GM12878 (cell line): Measurements from ENCODE around the gene SPOCK1.

ENCODE experiments used
- CREB1 ChIP-seq: IDR thresholded peaks from 2 replicates; pipeline ENCODE4 v1.6.1; 2012; ENCODE audit warnings: low read depth, mild to moderate bottlenecking, inconsistent platforms
- EP300 ChIP-seq, 2 experiments: fragments of 150-350 bp in 1 of 2; IDR thresholded peaks; 2 replicates each; pipeline ENCODE4 v1.6.1; 2011 to 2012; ENCODE audit warnings: low read depth in 2 of 2, low read length in 2 of 2, borderline replicate concordance in 1 of 2, improper control_type of control experiment in 1 of 2, inconsistent platforms in 1 of 2; ENCODE audit not compliant: control insufficient read depth in 1 of 2
- SUPT20H ChIP-seq: IDR thresholded peaks from 2 replicates; pipeline ENCODE4 v1.6.1; 2011; ENCODE audit warnings: low read depth, mild to moderate bottlenecking, low read length, moderate library complexity, borderline replicate concordance; ENCODE audit not compliant: control insufficient read depth
- TAF1 ChIP-seq: IDR thresholded peaks from 2 replicates; pipeline ENCODE4 v1.6.1; 2011; ENCODE audit warnings: mild to moderate bottlenecking, low read depth, low read length, borderline replicate concordance
- ZNF207 ChIP-seq: fragments of 450-650 bp; IDR thresholded peaks from 2 replicates; pipeline ENCODE4 v1.6.1; 2014; ENCODE audit warnings: antibody characterized with exemption, mild to moderate bottlenecking, borderline replicate concordance
- ZSCAN29 ChIP-seq: fragments of 450-650 bp; IDR thresholded peaks from 2 replicates; pipeline ENCODE4 v1.6.1; 2017; ENCODE audit warnings: mild to moderate bottlenecking, moderate library complexity
- TF ChIP-seq, protein P1 (sequence below), 3 experiments: IDR thresholded peaks in 2 of 3; conservative IDR thresholded peaks in 1 of 3; 2 replicates each; pipeline ENCODE4 v1.5.1; 2011; ENCODE audit warnings: low read depth in 3 of 3, low read length in 3 of 3, mild to moderate bottlenecking in 3 of 3, control low read depth in 2 of 3, moderate library complexity in 2 of 3, inconsistent platforms in 1 of 3, mixed read lengths in 1 of 3; ENCODE audit not compliant: control insufficient read depth in 2 of 3, insufficient read depth in 1 of 3; ENCODE audit errors: extremely low read depth in 1 of 3
- TF ChIP-seq, protein P2 (sequence below): IDR thresholded peaks from 2 replicates; pipeline ENCODE4 v1.6.1; 2011; ENCODE audit warnings: borderline replicate concordance, low read depth, mild to moderate bottlenecking, moderate library complexity, mixed read lengths, low read length; ENCODE audit not compliant: insufficient read depth; ENCODE audit errors: extremely low read length
- TF ChIP-seq, protein P3 (sequence below): fragments of 450-650 bp; formaldehyde crosslinking; IDR thresholded peaks from 2 replicates; pipeline ENCODE4 v1.4.0; 2020; ENCODE audit warnings: mild to moderate bottlenecking, moderate library complexity
- TF ChIP-seq, protein P4 (sequence below): IDR thresholded peaks from 2 replicates; pipeline ENCODE4 v1.6.1; 2012; ENCODE audit warnings: mild to moderate bottlenecking, low read depth, low read length
- TF ChIP-seq, protein P5 (sequence below): IDR thresholded peaks from 2 replicates; pipeline ENCODE4 v1.6.1; 2012; ENCODE audit warnings: improper control_type of control experiment, low read depth, low read length; ENCODE audit not compliant: insufficient replicate concordance

DNA sequence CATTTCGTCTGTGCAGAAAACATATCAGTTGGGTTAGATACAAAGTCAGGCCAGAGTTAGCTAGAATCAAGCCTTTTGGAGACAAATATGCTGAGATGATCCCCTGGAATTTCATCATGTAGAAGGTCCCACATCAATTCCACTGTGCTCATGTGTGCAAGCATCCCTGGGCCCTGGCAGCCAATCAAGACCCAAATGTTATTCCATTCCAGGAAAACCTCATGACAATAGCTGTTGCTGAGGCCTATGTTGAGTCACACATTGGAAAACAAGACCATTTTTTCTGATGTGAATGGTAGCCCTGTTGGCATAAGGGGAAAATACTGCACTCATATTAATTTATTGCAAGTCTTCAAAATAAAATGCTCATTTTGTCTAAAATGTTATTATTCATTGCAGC lies 11.5 kb downstream of the SPOCK1 start:
- TF ChIP-seq ZSCAN29 (no peak), EP300 (IDR thresholded peaks at IDR 0.05; ENCODE audit: borderline replicate concordance in 1 of 2, control insufficient read depth in 1 of 2, low read depth in 2 of 2, low read length in 2 of 2) (no peak), TAF1 (no peak), SUPT20H (no peak), CREB1 (no peak), ZNF207 (no peak)
- TF ChIP-seq, protein P1, sequence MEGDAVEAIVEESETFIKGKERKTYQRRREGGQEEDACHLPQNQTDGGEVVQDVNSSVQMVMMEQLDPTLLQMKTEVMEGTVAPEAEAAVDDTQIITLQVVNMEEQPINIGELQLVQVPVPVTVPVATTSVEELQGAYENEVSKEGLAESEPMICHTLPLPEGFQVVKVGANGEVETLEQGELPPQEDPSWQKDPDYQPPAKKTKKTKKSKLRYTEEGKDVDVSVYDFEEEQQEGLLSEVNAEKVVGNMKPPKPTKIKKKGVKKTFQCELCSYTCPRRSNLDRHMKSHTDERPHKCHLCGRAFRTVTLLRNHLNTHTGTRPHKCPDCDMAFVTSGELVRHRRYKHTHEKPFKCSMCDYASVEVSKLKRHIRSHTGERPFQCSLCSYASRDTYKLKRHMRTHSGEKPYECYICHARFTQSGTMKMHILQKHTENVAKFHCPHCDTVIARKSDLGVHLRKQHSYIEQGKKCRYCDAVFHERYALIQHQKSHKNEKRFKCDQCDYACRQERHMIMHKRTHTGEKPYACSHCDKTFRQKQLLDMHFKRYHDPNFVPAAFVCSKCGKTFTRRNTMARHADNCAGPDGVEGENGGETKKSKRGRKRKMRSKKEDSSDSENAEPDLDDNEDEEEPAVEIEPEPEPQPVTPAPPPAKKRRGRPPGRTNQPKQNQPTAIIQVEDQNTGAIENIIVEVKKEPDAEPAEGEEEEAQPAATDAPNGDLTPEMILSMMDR (IDR thresholded peaks at IDR 0.05 in 2 of 3, conservative IDR thresholded peaks at IDR 0.05 in 1 of 3; ENCODE audit: control insufficient read depth in 2 of 3, extremely low read depth in 1 of 3, insufficient read depth in 1 of 3, low read depth in 3 of 3, low read length in 3 of 3) = no peak
- TF ChIP-seq, protein P2, sequence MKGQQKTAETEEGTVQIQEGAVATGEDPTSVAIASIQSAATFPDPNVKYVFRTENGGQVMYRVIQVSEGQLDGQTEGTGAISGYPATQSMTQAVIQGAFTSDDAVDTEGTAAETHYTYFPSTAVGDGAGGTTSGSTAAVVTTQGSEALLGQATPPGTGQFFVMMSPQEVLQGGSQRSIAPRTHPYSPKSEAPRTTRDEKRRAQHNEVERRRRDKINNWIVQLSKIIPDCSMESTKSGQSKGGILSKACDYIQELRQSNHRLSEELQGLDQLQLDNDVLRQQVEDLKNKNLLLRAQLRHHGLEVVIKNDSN = no peak
- TF ChIP-seq, protein P3, sequence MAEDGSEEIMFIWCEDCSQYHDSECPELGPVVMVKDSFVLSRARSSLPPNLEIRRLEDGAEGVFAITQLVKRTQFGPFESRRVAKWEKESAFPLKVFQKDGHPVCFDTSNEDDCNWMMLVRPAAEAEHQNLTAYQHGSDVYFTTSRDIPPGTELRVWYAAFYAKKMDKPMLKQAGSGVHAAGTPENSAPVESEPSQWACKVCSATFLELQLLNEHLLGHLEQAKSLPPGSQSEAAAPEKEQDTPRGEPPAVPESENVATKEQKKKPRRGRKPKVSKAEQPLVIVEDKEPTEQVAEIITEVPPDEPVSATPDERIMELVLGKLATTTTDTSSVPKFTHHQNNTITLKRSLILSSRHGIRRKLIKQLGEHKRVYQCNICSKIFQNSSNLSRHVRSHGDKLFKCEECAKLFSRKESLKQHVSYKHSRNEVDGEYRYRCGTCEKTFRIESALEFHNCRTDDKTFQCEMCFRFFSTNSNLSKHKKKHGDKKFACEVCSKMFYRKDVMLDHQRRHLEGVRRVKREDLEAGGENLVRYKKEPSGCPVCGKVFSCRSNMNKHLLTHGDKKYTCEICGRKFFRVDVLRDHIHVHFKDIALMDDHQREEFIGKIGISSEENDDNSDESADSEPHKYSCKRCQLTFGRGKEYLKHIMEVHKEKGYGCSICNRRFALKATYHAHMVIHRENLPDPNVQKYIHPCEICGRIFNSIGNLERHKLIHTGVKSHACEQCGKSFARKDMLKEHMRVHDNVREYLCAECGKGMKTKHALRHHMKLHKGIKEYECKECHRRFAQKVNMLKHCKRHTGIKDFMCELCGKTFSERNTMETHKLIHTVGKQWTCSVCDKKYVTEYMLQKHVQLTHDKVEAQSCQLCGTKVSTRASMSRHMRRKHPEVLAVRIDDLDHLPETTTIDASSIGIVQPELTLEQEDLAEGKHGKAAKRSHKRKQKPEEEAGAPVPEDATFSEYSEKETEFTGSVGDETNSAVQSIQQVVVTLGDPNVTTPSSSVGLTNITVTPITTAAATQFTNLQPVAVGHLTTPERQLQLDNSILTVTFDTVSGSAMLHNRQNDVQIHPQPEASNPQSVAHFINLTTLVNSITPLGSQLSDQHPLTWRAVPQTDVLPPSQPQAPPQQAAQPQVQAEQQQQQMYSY = no peak
- TF ChIP-seq, protein P4, sequence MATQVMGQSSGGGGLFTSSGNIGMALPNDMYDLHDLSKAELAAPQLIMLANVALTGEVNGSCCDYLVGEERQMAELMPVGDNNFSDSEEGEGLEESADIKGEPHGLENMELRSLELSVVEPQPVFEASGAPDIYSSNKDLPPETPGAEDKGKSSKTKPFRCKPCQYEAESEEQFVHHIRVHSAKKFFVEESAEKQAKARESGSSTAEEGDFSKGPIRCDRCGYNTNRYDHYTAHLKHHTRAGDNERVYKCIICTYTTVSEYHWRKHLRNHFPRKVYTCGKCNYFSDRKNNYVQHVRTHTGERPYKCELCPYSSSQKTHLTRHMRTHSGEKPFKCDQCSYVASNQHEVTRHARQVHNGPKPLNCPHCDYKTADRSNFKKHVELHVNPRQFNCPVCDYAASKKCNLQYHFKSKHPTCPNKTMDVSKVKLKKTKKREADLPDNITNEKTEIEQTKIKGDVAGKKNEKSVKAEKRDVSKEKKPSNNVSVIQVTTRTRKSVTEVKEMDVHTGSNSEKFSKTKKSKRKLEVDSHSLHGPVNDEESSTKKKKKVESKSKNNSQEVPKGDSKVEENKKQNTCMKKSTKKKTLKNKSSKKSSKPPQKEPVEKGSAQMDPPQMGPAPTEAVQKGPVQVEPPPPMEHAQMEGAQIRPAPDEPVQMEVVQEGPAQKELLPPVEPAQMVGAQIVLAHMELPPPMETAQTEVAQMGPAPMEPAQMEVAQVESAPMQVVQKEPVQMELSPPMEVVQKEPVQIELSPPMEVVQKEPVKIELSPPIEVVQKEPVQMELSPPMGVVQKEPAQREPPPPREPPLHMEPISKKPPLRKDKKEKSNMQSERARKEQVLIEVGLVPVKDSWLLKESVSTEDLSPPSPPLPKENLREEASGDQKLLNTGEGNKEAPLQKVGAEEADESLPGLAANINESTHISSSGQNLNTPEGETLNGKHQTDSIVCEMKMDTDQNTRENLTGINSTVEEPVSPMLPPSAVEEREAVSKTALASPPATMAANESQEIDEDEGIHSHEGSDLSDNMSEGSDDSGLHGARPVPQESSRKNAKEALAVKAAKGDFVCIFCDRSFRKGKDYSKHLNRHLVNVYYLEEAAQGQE = no peak
- TF ChIP-seq, protein P5, sequence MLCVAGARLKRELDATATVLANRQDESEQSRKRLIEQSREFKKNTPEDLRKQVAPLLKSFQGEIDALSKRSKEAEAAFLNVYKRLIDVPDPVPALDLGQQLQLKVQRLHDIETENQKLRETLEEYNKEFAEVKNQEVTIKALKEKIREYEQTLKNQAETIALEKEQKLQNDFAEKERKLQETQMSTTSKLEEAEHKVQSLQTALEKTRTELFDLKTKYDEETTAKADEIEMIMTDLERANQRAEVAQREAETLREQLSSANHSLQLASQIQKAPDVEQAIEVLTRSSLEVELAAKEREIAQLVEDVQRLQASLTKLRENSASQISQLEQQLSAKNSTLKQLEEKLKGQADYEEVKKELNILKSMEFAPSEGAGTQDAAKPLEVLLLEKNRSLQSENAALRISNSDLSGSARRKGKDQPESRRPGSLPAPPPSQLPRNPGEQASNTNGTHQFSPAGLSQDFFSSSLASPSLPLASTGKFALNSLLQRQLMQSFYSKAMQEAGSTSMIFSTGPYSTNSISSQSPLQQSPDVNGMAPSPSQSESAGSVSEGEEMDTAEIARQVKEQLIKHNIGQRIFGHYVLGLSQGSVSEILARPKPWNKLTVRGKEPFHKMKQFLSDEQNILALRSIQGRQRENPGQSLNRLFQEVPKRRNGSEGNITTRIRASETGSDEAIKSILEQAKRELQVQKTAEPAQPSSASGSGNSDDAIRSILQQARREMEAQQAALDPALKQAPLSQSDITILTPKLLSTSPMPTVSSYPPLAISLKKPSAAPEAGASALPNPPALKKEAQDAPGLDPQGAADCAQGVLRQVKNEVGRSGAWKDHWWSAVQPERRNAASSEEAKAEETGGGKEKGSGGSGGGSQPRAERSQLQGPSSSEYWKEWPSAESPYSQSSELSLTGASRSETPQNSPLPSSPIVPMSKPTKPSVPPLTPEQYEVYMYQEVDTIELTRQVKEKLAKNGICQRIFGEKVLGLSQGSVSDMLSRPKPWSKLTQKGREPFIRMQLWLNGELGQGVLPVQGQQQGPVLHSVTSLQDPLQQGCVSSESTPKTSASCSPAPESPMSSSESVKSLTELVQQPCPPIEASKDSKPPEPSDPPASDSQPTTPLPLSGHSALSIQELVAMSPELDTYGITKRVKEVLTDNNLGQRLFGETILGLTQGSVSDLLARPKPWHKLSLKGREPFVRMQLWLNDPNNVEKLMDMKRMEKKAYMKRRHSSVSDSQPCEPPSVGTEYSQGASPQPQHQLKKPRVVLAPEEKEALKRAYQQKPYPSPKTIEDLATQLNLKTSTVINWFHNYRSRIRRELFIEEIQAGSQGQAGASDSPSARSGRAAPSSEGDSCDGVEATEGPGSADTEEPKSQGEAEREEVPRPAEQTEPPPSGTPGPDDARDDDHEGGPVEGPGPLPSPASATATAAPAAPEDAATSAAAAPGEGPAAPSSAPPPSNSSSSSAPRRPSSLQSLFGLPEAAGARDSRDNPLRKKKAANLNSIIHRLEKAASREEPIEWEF = no peak
